ENCODE data around the gene TMBIM4. TPM values are rescaled to one million over a fixed set of nuclear protein-coding genes. Genes with fewer than 3 reads are reported as not detected.

The TMBIM4 gene
- total RNA-seq, 1 donor, result 94.1 TPM

GRCh38 chr12:66199831-66200509, 30.2 kb upstream of the TMBIM4 start:
- Histone ChIP-seq H3K9me3 (ENCODE audit: low read depth, low read length) (no peaks in the 10 kb centered on the region), H3K4me2 (ENCODE audit: insufficient read depth, low read length) (no peak overlapping the region), H2AFZ (ENCODE audit: low read length) (no peak overlapping the region), H3K36me3 (ENCODE audit: insufficient read depth, low read length) (no peaks in the 10 kb centered on the region), H3K27ac (ENCODE audit: low read depth, low read length) (no peak overlapping the region), H4K20me1 (ENCODE audit: insufficient read depth, low read length) (no peaks in the 10 kb centered on the region), H3K4me3 (ENCODE audit: insufficient read depth, low read length) (no peak overlapping the region), H3K79me2 (ENCODE audit: insufficient read depth, low read length) (no peaks in the 10 kb centered on the region), H3K4me1 (ENCODE audit: insufficient read depth, low read length) (peaks cover 4% of the 10 kb centered on the region), H3K27me3 (ENCODE audit: insufficient read depth, low read length) (no peaks in the 10 kb centered on the region)
- no peak for DNase-seq (ENCODE audit: insufficient read length, low spot score, missing footprints)
- no peak for TF ChIP-seq CTCF (IDR thresholded peaks at IDR 0.05; ENCODE audit: extremely low read depth, low read depth, low read length)

- Histone ChIP-seq H2AFZ (ENCODE audit: low read length) (peak overlapping the region; percentile 4), H3K27ac (ENCODE audit: low read depth, low read length) (no peak overlapping the region), H3K9me3 (ENCODE audit: low read depth, low read length) (no peaks in the 10 kb centered on the region), H4K20me1 (ENCODE audit: insufficient read depth, low read length) (no peaks in the 10 kb centered on the region), H3K4me1 (ENCODE audit: insufficient read depth, low read length) (peaks cover 4% of the 10 kb centered on the region), H3K36me3 (ENCODE audit: insufficient read depth, low read length) (no peaks in the 10 kb centered on the region), H3K79me2 (ENCODE audit: insufficient read depth, low read length) (no peaks in the 10 kb centered on the region), H3K27me3 (ENCODE audit: insufficient read depth, low read length) (no peaks in the 10 kb centered on the region), H3K4me2 (ENCODE audit: insufficient read depth, low read length) (no peak overlapping the region), H3K4me3 (ENCODE audit: insufficient read depth, low read length) (no peak overlapping the region)
- TF ChIP-seq CTCF (IDR thresholded peaks at IDR 0.05; ENCODE audit: extremely low read depth, low read depth, low read length), result no peak
- DNase-seq (ENCODE audit: insufficient read length, low spot score, missing footprints), result no peak
Measured at GRCh38 chr12:66199141-66199540, 29.3 kb upstream of the TMBIM4 start.

GRCh38 chr12:66197495-66197921, 27.7 kb upstream of the TMBIM4 start:
- peak overlapping the region; percentile 15 for H2AFZ ChIP-seq (ENCODE audit: low read length)
- no peaks in the 10 kb centered on the region for H4K20me1 ChIP-seq (ENCODE audit: insufficient read depth, low read length)
- peak overlapping the region; percentile 19 for H3K4me2 ChIP-seq (ENCODE audit: insufficient read depth, low read length)

More at GRCh38 chr12:66197495-66197921, 27.7 kb upstream of the TMBIM4 start:
- peaks cover 4% of the 10 kb centered on the region for H3K4me1 ChIP-seq (ENCODE audit: insufficient read depth, low read length)
- no peaks in the 10 kb centered on the region for H3K27me3 ChIP-seq (ENCODE audit: insufficient read depth, low read length)
- no peak overlapping the region for H3K27ac ChIP-seq (ENCODE audit: low read depth, low read length)
- TF ChIP-seq CTCF (IDR thresholded peaks at IDR 0.05; ENCODE audit: extremely low read depth, low read depth, low read length), result no peak
- H3K4me3 ChIP-seq (ENCODE audit: insufficient read depth, low read length), result no peak overlapping the region
- H3K79me2 ChIP-seq (ENCODE audit: insufficient read depth, low read length), result no peaks in the 10 kb centered on the region
- H3K36me3 ChIP-seq (ENCODE audit: insufficient read depth, low read length), result no peaks in the 10 kb centered on the region
- DNase-seq (ENCODE audit: insufficient read length, low spot score, missing footprints), result no peak
- no peaks in the 10 kb centered on the region for H3K9me3 ChIP-seq (ENCODE audit: low read depth, low read length)

Data from osteoblast (primary cell).